ENCODE results near the gene MAPK7.

GRCh38 chr17:19366637-19366972 is 11.7 kb upstream of the MAPK7 start:
- TF ChIP-seq CTCF (IDR thresholded peaks at IDR 0.05 in 4 of 5, conservative IDR thresholded peaks at IDR 0.05 in 1 of 5) (no peak), POLR2A (IDR thresholded peaks at IDR 0.05) (no peak)

All from gastrocnemius medialis (tissue), 4 donors.